HepG2 (cell line): ENCODE measurements around the gene MXRA8. TPM values are rescaled to one million over a fixed set of nuclear protein-coding genes. Genes with fewer than 3 reads are reported as not detected.

ENCODE experiments used
- AGO1 ChIP-seq: fragments of 200-400 bp; formaldehyde crosslinking; IDR thresholded peaks from 2 replicates; pipeline ENCODE4 v1.6.1; 2017; ENCODE audit warnings: mild to moderate bottlenecking, low read depth, low read length, moderate library complexity; ENCODE audit not compliant: poor library complexity, severe bottlenecking
- DDIT3 ChIP-seq: sonication (generic); formaldehyde crosslinking; IDR thresholded peaks from 2 replicates; pipeline ENCODE4 v1.4.0; 2020; ENCODE audit warnings: mild to moderate bottlenecking, missing genetic modification reagents
- ELF1 ChIP-seq: sonication (generic); formaldehyde crosslinking; IDR thresholded peaks from 2 replicates; pipeline ENCODE4 v1.4.0; 2020; ENCODE audit warnings: missing genetic modification reagents
- GFI1 ChIP-seq: sonication (generic); formaldehyde crosslinking; IDR thresholded peaks from 2 replicates; pipeline ENCODE4 v1.5.0; 2020; ENCODE audit warnings: missing genetic modification reagents, mild to moderate bottlenecking, borderline replicate concordance
- HNRNPH1 ChIP-seq: fragments of 200-400 bp; formaldehyde crosslinking; optimal IDR thresholded peaks from 2 replicates; pipeline ENCODE3; 2017; ENCODE audit warnings: mild to moderate bottlenecking, low read depth, low read length
- HNRNPK ChIP-seq: fragments of 200-400 bp; formaldehyde crosslinking; IDR thresholded peaks from 2 replicates; pipeline ENCODE4 v1.6.1; 2018; ENCODE audit warnings: low read length, low read depth, moderate library complexity, mild to moderate bottlenecking; ENCODE audit not compliant: poor library complexity, severe bottlenecking
- KLF15 ChIP-seq: sonication (generic); formaldehyde crosslinking; IDR thresholded peaks from 2 replicates; pipeline ENCODE4 v1.8.1; 2023; ENCODE audit warnings: borderline replicate concordance, mild to moderate bottlenecking, inconsistent platforms, missing genetic modification reagents, mixed read lengths
- MAF1 ChIP-seq: sonication (generic); formaldehyde crosslinking; IDR thresholded peaks from 2 replicates; pipeline ENCODE4 v1.5.0; 2020; ENCODE audit warnings: missing genetic modification reagents, borderline replicate concordance
- MBD4 ChIP-seq: IDR thresholded peaks from 2 replicates; pipeline ENCODE4 v1.6.1; 2012; ENCODE audit warnings: low read length, inconsistent platforms, borderline replicate concordance
- MIER2 ChIP-seq: IDR thresholded peaks from 2 replicates; pipeline ENCODE4 v1.6.1; 2016; ENCODE audit warnings: missing biosample characterization, missing genetic modification reagents
- SRSF4 ChIP-seq: fragments of 200-400 bp; formaldehyde crosslinking; IDR thresholded peaks from one replicate; pipeline ENCODE4 v1.6.1; 2018; ENCODE audit warnings: mild to moderate bottlenecking, low read depth, low read length, moderate library complexity; ENCODE audit not compliant: poor library complexity, severe bottlenecking
- TFE3 ChIP-seq: IDR thresholded peaks from 2 replicates; pipeline ENCODE4 v1.6.1; 2016
- ZKSCAN1 ChIP-seq: fragments of 150-350 bp; IDR thresholded peaks from 2 replicates; pipeline ENCODE4 v1.6.1; 2014; ENCODE audit warnings: low read length
- ZNF761 ChIP-seq: sonication (generic); formaldehyde crosslinking; conservative IDR thresholded peaks from 2 replicates; pipeline ENCODE4 v1.4.0; 2020; ENCODE audit warnings: mild to moderate bottlenecking, missing genetic modification reagents
- polyA plus RNA-seq, 8 experiments: library from polyadenylated mRNA; depleted of rRNA in 3 of 8; stranded (reverse) in 7 of 8; unstranded in 1 of 8; fragments of >200 nt; fragmentation: Illumina TruSeq in 4 of 8; extraction: Trizol in 4 of 8; gene quantifications; 2 replicates each; pipeline versions ENCODE4 v1.2.1 to v1.2.3, GENCODE V29; 2011 to 2016; ENCODE audit warnings: low read depth in 4 of 8, missing spikeins in 1 of 8, mixed read lengths in 1 of 8; ENCODE audit not compliant: insufficient read depth in 1 of 8
- total RNA-seq, 5 experiments: library from RNA; depleted of rRNA; stranded (reverse); fragments of >200 nt; fragmentation: Illumina TruSeq; extraction: Trizol; gene quantifications; 2 replicates each; pipeline ENCODE4 v1.2.3, GENCODE V29; 2016; ENCODE audit warnings: low read depth in 1 of 5
- TF ChIP-seq, protein P1 (sequence below): sonication (generic); formaldehyde crosslinking; IDR thresholded peaks from 2 replicates; pipeline ENCODE4 v1.4.0; 2020; ENCODE audit warnings: low read depth, mild to moderate bottlenecking, missing genetic modification reagents
- TF ChIP-seq, protein P2 (sequence below): sonication (generic); formaldehyde crosslinking; IDR thresholded peaks from 2 replicates; pipeline ENCODE4 v1.5.0; 2020; ENCODE audit warnings: missing genetic modification reagents, mild to moderate bottlenecking, borderline replicate concordance

The MXRA8 gene
- total and polyA plus RNA-seq, 2 of the 13 experiments (the other 11 are each of a cell fraction or from before 2014, with no cell fraction given) = 19.8 to 44.8 TPM

DNA sequence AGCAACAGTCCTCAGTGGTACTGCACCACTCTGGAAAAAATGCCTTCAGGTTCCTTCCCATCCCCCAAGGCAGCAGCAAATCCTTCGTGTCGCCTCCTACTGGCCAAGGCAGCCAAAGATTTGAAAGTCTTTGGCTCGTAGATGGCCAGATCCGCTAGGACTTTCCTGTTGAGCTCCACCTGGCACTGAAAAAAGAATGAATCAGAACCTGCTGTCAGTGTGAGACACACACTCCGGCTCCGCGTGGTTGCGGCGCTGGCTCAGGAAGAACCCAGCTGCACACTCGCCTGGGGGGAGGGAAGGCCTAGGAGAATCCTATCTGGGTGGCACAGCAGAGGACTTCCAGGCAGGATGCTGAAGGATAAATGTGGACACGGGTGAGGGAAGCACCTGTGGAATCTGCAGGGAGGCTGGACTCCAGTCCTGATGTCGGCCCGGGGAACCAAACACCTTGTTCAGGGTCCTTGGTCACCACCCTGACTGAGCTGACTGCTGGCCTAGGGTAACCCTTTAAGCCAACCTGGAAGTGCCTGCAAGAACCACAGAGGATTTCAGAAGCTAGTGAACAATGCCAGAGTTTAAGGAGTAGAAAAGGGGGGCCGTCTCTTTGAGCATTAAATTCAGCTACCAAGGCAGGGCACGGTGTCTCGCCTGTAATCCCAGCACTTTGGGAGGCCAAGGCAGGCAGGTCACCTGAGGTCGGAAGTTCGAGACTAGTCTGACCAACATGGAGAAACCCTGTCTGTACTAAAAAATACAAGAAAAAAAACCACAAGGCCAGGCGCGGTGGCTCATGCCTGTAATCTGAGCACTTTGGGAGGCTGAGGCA lies 43.9 kb upstream of the MXRA8 start (continued):
- TF ChIP-seq, protein P1, sequence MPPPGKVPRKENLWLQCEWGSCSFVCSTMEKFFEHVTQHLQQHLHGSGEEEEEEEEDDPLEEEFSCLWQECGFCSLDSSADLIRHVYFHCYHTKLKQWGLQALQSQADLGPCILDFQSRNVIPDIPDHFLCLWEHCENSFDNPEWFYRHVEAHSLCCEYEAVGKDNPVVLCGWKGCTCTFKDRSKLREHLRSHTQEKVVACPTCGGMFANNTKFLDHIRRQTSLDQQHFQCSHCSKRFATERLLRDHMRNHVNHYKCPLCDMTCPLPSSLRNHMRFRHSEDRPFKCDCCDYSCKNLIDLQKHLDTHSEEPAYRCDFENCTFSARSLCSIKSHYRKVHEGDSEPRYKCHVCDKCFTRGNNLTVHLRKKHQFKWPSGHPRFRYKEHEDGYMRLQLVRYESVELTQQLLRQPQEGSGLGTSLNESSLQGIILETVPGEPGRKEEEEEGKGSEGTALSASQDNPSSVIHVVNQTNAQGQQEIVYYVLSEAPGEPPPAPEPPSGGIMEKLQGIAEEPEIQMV (CRISPR knock-in tag) = 0 out of 2 replicates have a peak, but pooled peaks have one; percentile 49
- TF ChIP-seq TFE3 (CRISPR knock-in tag) = no peak
- TF ChIP-seq KLF15 (CRISPR knock-in tag) = no peak
- no peak for TF ChIP-seq HNRNPK
- no peak for TF ChIP-seq MBD4
- TF ChIP-seq AGO1 = no peak
- TF ChIP-seq HNRNPH1 = no peak
- TF ChIP-seq MAF1 (CRISPR knock-in tag) = no peak
- TF ChIP-seq ZKSCAN1 = no peak
- TF ChIP-seq, protein P2, sequence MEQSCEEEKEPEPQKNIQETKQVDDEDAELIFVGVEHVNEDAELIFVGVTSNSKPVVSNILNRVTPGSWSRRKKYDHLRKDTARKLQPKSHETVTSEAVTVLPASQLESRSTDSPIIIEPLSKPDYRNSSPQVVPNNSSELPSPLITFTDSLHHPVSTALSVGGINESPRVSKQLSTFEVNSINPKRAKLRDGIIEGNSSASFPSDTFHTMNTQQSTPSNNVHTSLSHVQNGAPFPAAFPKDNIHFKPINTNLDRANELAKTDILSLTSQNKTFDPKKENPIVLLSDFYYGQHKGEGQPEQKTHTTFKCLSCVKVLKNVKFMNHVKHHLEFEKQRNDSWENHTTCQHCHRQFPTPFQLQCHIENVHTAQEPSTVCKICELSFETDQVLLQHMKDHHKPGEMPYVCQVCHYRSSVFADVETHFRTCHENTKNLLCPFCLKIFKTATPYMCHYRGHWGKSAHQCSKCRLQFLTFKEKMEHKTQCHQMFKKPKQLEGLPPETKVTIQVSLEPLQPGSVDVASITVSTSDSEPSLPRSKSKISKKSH (CRISPR knock-in tag) = no peak
- TF ChIP-seq DDIT3 (CRISPR knock-in tag) = no peak
- 0 out of 2 replicates have a peak, but pooled peaks have one; percentile 12 for TF ChIP-seq MIER2 (CRISPR knock-in tag)
- TF ChIP-seq GFI1 = no peak
- no peak for TF ChIP-seq SRSF4
- peak; percentile 36; the same call in 1 of the 2 replicates for TF ChIP-seq ELF1 (CRISPR knock-in tag)
- no peak for TF ChIP-seq ZNF761 (CRISPR knock-in tag)
- TF ChIP-seq, all 625 proteins: peak for 49
